22Rv1 (cell line): Measurements from ENCODE around the gene LRRC3.

Experiments used
- H3K27ac ChIP-seq: fragments of 450-650 bp; 2 replicates; pipeline ENCODE4 v1.5.1; 2017
- ZFX ChIP-seq: fragments of 450-650 bp; IDR thresholded peaks from 2 replicates; pipeline ENCODE4 v1.6.1; 2017; ENCODE audit warnings: antibody characterized with exemption, borderline replicate concordance
- TF ChIP-seq, protein P1 (sequence below): fragments of 450-650 bp; IDR thresholded peaks from 2 replicates; pipeline ENCODE4 v1.5.1; 2017; ENCODE audit warnings: mild to moderate bottlenecking

LRRC3 gene

DNA sequence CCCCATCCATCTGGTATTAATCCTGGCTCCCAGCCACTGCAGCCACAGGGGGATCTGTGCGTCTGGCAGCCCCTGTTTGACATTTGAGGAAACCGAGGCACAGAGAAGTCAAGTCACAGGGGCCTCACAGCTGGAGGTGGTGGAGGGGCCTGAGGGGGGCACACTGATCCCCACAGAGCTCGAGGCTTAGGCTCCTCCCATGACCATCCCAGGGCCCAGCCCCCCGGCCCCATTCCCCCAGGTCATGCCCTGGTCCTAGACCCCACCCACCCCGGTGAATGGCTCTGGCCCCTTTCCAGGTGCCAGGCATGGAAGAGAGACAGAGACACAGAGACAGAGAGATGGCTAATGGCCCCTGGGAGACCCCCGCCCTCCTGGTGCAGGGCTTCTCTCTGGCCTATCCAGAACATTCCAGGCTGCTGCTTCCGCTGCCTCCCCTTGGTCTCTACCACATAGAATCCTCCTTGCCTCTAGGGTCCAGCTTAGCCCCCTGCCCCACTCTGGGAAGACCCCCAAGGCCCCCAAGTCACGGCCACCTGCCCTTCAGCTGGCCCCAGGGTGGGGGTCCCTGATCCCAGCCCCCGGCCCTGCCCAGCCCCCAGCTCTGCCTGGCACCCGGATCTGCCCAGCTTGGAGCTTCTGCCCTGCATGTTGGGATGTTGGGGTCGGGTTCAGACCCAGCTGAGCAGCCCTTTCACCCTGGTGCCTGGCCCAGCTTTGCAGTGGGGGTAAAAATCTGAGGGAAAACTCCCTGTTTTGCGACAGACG is 29.2 kb upstream of the LRRC3 start:
- TF ChIP-seq, protein P1, sequence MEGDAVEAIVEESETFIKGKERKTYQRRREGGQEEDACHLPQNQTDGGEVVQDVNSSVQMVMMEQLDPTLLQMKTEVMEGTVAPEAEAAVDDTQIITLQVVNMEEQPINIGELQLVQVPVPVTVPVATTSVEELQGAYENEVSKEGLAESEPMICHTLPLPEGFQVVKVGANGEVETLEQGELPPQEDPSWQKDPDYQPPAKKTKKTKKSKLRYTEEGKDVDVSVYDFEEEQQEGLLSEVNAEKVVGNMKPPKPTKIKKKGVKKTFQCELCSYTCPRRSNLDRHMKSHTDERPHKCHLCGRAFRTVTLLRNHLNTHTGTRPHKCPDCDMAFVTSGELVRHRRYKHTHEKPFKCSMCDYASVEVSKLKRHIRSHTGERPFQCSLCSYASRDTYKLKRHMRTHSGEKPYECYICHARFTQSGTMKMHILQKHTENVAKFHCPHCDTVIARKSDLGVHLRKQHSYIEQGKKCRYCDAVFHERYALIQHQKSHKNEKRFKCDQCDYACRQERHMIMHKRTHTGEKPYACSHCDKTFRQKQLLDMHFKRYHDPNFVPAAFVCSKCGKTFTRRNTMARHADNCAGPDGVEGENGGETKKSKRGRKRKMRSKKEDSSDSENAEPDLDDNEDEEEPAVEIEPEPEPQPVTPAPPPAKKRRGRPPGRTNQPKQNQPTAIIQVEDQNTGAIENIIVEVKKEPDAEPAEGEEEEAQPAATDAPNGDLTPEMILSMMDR, result no peak
- TF ChIP-seq ZFX, result no peak
- H3K27ac ChIP-seq, result peak overlapping the region; percentile 91

DNA sequence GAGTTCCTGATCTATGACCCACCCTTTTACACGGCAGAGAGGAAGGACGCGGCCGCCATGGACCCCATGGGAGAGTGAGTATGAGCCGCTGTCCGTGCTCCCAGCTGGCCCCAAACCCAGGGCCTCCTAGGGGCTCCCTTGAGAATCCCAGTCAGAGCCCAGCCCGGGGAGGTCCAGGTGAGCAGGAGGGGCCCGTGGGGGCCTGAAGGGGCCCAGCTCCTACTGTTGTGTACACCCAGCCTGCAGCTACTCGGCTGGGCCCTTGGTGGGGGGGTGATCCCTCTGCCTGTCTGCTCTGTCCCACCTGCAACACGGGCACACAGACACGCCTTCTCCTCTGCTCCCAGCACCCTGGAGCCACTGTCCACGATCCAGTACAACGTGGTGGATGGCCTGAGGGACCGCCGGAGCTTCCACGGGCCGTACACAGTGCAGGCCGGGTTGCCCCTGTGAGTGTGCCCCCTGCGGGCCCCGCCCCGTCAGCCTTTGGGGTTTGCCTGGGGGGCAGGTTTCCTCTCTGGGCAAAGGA is 28.6 kb upstream of the LRRC3 start:
- TF ChIP-seq ZFX, result no peak
- TF ChIP-seq, protein P1, result no peak
- H3K27ac ChIP-seq, result peak overlapping the region; percentile 91

DNA sequence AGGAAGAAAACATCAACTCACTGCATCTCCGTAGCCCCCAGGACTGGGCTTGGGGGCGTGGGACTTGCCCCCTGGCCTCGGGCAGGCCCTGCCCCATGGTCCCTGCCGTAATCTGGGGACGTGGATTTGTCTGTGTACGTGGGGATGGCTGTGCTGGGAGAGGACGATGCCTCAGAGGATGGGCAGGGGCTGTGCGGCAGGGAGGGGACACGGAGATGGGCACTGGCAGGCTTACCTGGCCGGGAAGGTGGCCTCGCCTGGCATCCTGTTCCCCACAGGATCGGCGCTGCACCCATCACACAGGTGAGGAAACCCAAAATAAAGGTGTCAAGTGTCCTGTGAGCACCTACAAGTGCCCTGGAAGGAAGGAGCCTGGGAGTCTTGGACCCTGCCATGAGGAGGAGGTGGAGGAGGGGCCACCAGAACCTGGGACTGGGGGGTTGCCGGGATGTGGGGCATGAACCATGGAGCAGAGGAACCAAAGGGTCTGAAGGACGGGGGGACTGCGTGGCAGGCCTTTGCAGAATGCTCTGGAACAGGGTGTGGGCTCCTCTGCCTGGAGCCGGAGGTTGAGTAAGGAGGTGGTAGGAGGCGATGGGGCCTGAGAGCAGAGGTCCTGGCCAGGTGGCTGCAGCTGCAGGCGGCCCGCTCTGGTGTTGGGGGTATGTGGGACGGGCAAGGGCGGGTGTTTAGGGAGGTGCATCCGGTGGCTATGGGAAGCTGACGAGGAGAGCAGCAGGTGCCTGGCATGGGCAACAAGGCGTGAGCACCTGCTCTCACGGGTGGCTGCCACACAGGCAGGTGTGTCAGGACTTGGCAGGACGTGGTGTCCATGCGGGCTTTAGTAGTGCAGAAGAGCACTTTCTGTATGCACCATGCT is 27.8 kb upstream of the LRRC3 start:
- peak overlapping the region; percentile 91 for H3K27ac ChIP-seq
- TF ChIP-seq ZFX, result no peak
- TF ChIP-seq, protein P1, result no peak

DNA sequence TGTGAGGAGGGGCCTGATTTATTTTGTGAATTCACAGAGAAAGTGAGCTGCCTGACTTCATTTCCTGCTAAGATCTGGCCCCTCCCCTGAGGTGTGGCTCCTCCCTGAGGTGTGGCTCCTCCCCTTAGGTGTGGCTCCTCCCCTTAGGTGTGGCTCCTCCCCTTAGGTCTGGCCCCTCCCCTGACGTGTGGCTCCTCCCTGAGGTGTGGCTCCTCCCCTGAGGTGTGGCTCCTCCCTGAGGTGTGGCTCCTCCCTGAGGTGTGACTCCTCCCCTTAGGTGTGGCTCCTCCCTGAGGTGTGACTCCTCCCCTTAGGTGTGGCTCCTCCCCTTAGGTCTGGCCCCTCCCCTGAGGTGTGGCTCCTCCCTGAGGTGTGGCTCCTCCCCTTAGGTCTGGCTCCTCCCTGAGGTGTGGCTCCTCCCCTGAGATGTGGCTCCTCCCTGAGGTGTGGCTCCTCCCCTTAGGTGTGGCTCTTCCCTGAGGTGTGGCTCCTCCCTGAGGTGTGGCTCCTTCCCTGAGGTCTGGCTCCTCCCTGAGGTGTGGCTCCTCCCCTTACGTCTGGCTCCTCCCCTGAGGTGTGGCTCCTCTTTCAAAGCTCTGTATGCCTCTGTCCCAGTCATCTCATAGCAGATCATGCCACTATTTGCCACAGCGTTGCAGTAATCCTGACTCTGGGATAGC is 26.9 kb upstream of the LRRC3 start:
- H3K27ac ChIP-seq, result peak overlapping the region; percentile 91
- no peak for TF ChIP-seq ZFX
- TF ChIP-seq, protein P1, result no peak

DNA sequence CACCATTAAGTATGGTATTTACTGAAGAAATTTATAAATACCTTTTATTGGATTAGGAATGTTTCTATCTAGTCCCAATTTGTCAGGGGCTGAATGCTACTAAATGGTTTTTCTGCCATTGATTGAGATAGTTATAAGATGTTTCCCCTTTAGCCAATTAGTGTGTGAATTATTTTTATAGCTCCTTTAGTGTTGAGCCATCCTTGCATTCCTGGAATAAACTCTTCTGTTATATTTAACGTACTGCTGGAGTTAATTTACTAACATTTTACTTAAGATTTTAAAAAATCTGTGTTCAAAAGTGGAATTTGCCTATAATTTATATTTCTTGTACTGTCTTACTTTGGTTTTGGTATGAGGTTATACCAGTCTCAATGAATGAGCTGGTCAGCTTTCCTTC is 25.4 kb upstream of the LRRC3 start:
- no peak overlapping the region for H3K27ac ChIP-seq
- TF ChIP-seq, protein P1, result no peak
- no peak for TF ChIP-seq ZFX

DNA sequence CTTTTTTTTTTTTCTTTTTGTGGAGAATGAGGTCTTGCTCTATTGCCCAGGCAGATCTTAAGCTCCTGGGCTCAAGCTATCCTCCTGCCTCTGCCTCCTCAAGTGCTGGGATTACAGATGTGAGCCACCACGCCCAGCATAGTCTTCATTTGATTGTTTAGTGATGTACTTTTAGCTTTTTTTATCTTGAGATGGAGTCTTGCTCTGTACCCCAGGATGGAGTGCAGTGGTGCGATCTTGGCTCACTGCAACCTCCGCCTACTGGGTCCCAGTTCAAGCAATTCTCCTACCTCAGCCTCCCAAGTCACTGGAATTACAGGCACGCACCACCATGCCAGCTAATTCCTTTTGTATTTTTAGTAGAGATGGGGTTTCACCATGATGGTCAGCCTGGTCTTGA is 24.0 kb upstream of the LRRC3 start:
- no peak overlapping the region for H3K27ac ChIP-seq
- TF ChIP-seq, protein P1, result no peak
- TF ChIP-seq ZFX, result no peak
